ENCODE data around the gene FRMD4A.

Gene FRMD4A

GRCh38 chr10:13791483-13791882, 539.2 kb downstream of the FRMD4A start:
- H3K4me1 ChIP-seq = no peaks in the 10 kb centered on the region
- no peak for DNase-seq
- TF ChIP-seq CTCF (IDR thresholded peaks at IDR 0.05; ENCODE audit: low read depth, low read length) = no peak
- no peaks in the 10 kb centered on the region for H3K9me3 ChIP-seq
- no peak overlapping the region for H3K4me3 ChIP-seq (ENCODE audit: low read depth, low read length)
- H3K36me3 ChIP-seq = no peaks in the 10 kb centered on the region
- H3K27me3 ChIP-seq = no peaks in the 10 kb centered on the region

- H3K4me3 ChIP-seq (ENCODE audit: low read depth, low read length) = no peak overlapping the region
- H3K9me3 ChIP-seq = no peaks in the 10 kb centered on the region
- no peaks in the 10 kb centered on the region for H3K27me3 ChIP-seq
- no peaks in the 10 kb centered on the region for H3K4me1 ChIP-seq
- DNase-seq = no peak
- TF ChIP-seq CTCF (IDR thresholded peaks at IDR 0.05; ENCODE audit: low read depth, low read length) = no peak
- no peaks in the 10 kb centered on the region for H3K36me3 ChIP-seq
Observed at GRCh38 chr10:13790196-13790595, 540.5 kb downstream of the FRMD4A start.

- no peaks in the 10 kb centered on the region for H3K36me3 ChIP-seq
- no peak for DNase-seq
- no peaks in the 10 kb centered on the region for H3K9me3 ChIP-seq
- H3K4me1 ChIP-seq = no peaks in the 10 kb centered on the region
- no peak for TF ChIP-seq CTCF (IDR thresholded peaks at IDR 0.05; ENCODE audit: low read depth, low read length)
- no peaks in the 10 kb centered on the region for H3K27me3 ChIP-seq
- H3K4me3 ChIP-seq (ENCODE audit: low read depth, low read length) = no peak overlapping the region
Observed at GRCh38 chr10:13789448-13789829, 541.3 kb downstream of the FRMD4A start.

- H3K9me3 ChIP-seq = no peaks in the 10 kb centered on the region
- no peak for TF ChIP-seq CTCF (IDR thresholded peaks at IDR 0.05; ENCODE audit: low read depth, low read length)
- H3K36me3 ChIP-seq = no peaks in the 10 kb centered on the region
- H3K4me3 ChIP-seq (ENCODE audit: low read depth, low read length) = no peak overlapping the region
- H3K27me3 ChIP-seq = no peaks in the 10 kb centered on the region
- H3K4me1 ChIP-seq = no peaks in the 10 kb centered on the region
- DNase-seq = no peak
Observed at GRCh38 chr10:13788711-13789447, 541.8 kb downstream of the FRMD4A start.

- Histone ChIP-seq H3K4me1 (no peaks in the 10 kb centered on the region), H3K27me3 (no peaks in the 10 kb centered on the region), H3K36me3 (no peaks in the 10 kb centered on the region), H3K9me3 (no peaks in the 10 kb centered on the region), H3K4me3 (ENCODE audit: low read depth, low read length) (no peak overlapping the region)
- DNase-seq = no peak
- no peak for TF ChIP-seq CTCF (IDR thresholded peaks at IDR 0.05; ENCODE audit: low read depth, low read length)
Observed at GRCh38 chr10:13788320-13788600, 542.5 kb downstream of the FRMD4A start.

GRCh38 chr10:13787015-13787421, 543.7 kb downstream of the FRMD4A start:
- no peak overlapping the region for H3K4me3 ChIP-seq (ENCODE audit: low read depth, low read length)
- DNase-seq = no peak
- H3K4me1 ChIP-seq = no peaks in the 10 kb centered on the region
- no peaks in the 10 kb centered on the region for H3K36me3 ChIP-seq
- no peaks in the 10 kb centered on the region for H3K9me3 ChIP-seq
- H3K27me3 ChIP-seq = no peaks in the 10 kb centered on the region
- TF ChIP-seq CTCF (IDR thresholded peaks at IDR 0.05; ENCODE audit: low read depth, low read length) = no peak

Data from BE2C (cell line).